GM23338 (cell line): ENCODE results near the gene MLPH. TPM values are rescaled to one million over a fixed set of nuclear protein-coding genes. Genes with fewer than 3 reads are reported as not detected.

Experiments used
- ATAC-seq: fragments of 200-7000 bp; cut with Tn5 transposase; 3 replicates; pipeline ENCODE4 v1.9.1; 2020
- DNase-seq: peaks from one replicate; pipeline ENCODE4 v3.0.0-alpha.2; 2015; ENCODE audit warnings: low spot score
- H2AFZ ChIP-seq: fragments of 200-600 bp; sonication (generic); 2 replicates; pipeline ENCODE4 v1.8.0; 2016; ENCODE audit warnings: antibody characterized with exemption, mild to moderate bottlenecking, moderate library complexity
- H3F3A ChIP-seq: fragments of 200-600 bp; sonication (generic); replicated peaks from 2 replicates; pipeline ENCODE4 v1.8.0; 2017; ENCODE audit warnings: antibody characterized with exemption, mixed run types, low read depth
- H3K27ac ChIP-seq: fragments of 200-600 bp; sonication (generic); 2 replicates; pipeline ENCODE4 v1.6.1; 2016; ENCODE audit warnings: low read depth
- H3K27me3 ChIP-seq: fragments of 200-600 bp; sonication (generic); 2 replicates; pipeline ENCODE4 v1.8.0; 2016; ENCODE audit warnings: mild to moderate bottlenecking, mixed run types, moderate library complexity; ENCODE audit not compliant: insufficient read depth
- H3K36me3 ChIP-seq: fragments of 200-600 bp; sonication (generic); 2 replicates; pipeline ENCODE4 v1.8.0; 2016; ENCODE audit warnings: mild to moderate bottlenecking; ENCODE audit not compliant: insufficient read depth
- H3K4me1 ChIP-seq: fragments of 200-600 bp; sonication (generic); 2 replicates; pipeline ENCODE4 v1.8.0; 2016; ENCODE audit warnings: mild to moderate bottlenecking, moderate library complexity; ENCODE audit not compliant: insufficient read depth
- H3K4me2 ChIP-seq: fragments of 200-600 bp; sonication (generic); 2 replicates; pipeline ENCODE4 v1.7.1; 2017; ENCODE audit warnings: mixed run types
- H3K4me3 ChIP-seq: fragments of 200-600 bp; sonication (generic); 2 replicates; pipeline ENCODE4 v1.6.1; 2016; ENCODE audit warnings: mixed run types
- H3K79me2 ChIP-seq: fragments of 200-600 bp; sonication (generic); replicated peaks from 2 replicates; pipeline ENCODE4 v1.8.0; 2017; ENCODE audit warnings: mild to moderate bottlenecking; ENCODE audit not compliant: insufficient read depth
- H3K9me2 ChIP-seq: fragments of 200-600 bp; sonication (generic); 2 replicates; pipeline ENCODE4 v1.8.0; 2017; ENCODE audit not compliant: insufficient read depth
- H4K20me1 ChIP-seq: fragments of 200-600 bp; sonication (generic); replicated peaks from 2 replicates; pipeline ENCODE4 v1.8.0; 2017; ENCODE audit warnings: mild to moderate bottlenecking; ENCODE audit not compliant: insufficient read depth
- H3K27ac Mint-ChIP-seq: 2 replicates; pipeline ENCODE4 v1.8.0; 2020; ENCODE audit warnings: inconsistent platforms, mild to moderate bottlenecking, moderate library complexity, mixed read lengths
- H3K27me3 Mint-ChIP-seq: 3 replicates; pipeline ENCODE4 v1.8.0; 2022; ENCODE audit warnings: low read depth, mild to moderate bottlenecking, moderate library complexity, mixed read lengths, inconsistent platforms; ENCODE audit not compliant: insufficient read depth, poor library complexity
- H3K36me3 Mint-ChIP-seq: 3 replicates; pipeline ENCODE4 v1.8.0; 2021; ENCODE audit warnings: low read depth, mild to moderate bottlenecking, inconsistent platforms, moderate library complexity, mixed read lengths
- H3K4me1 Mint-ChIP-seq: 3 replicates; pipeline ENCODE4 v1.8.0; 2020; ENCODE audit warnings: mild to moderate bottlenecking, inconsistent platforms, mixed read lengths
- H3K4me3 Mint-ChIP-seq: 3 replicates; pipeline ENCODE4 v1.8.0; 2021; ENCODE audit warnings: moderate library complexity, mild to moderate bottlenecking, inconsistent platforms, mixed read lengths
- H3K9me3 Mint-ChIP-seq: 3 replicates; pipeline ENCODE4 v1.8.0; 2020; ENCODE audit warnings: moderate library complexity, mild to moderate bottlenecking, inconsistent platforms, mixed read lengths
- CREB1 ChIP-seq: fragments of 250-450 bp; sonication (Bioruptor Pico); IDR thresholded peaks from 2 replicates; pipeline ENCODE4 v1.5.0; 2020; ENCODE audit warnings: low read depth, mild to moderate bottlenecking, moderate library complexity
- EZH2 ChIP-seq: fragments of 200-600 bp; sonication (generic); IDR thresholded peaks from one replicate; pipeline ENCODE4 v1.8.0; 2017; ENCODE audit warnings: antibody characterized with exemption, mild to moderate bottlenecking, low read depth; ENCODE audit not compliant: unreplicated experiment
- EZH2phosphoT487 ChIP-seq: fragments of 200-600 bp; sonication (generic); IDR thresholded peaks from one replicate; pipeline ENCODE4 v1.8.1; 2018; ENCODE audit warnings: antibody characterized with exemption; ENCODE audit not compliant: unreplicated experiment
- JUNB ChIP-seq: IDR thresholded peaks from one replicate; pipeline ENCODE4 v1.6.1; 2016; ENCODE audit warnings: antibody characterized with exemption; ENCODE audit not compliant: unreplicated experiment
- NANOG ChIP-seq: IDR thresholded peaks from 2 replicates; pipeline ENCODE4 v1.6.1; 2016; ENCODE audit warnings: antibody characterized with exemption, borderline replicate concordance
- POLR2AphosphoS5 ChIP-seq: IDR thresholded peaks from 2 replicates; pipeline ENCODE4 v1.6.1; 2016; ENCODE audit warnings: antibody characterized with exemption, low read depth
- STAT1 ChIP-seq: IDR thresholded peaks from one replicate; pipeline ENCODE4 v1.6.1; 2016; ENCODE audit warnings: antibody characterized with exemption; ENCODE audit not compliant: unreplicated experiment
- ZNF114 ChIP-seq: fragments of 250-450 bp; sonication (Bioruptor Pico); IDR thresholded peaks from 2 replicates; pipeline ENCODE4 v1.5.0; 2020; ENCODE audit warnings: mild to moderate bottlenecking, moderate library complexity
- ZNF331 ChIP-seq: fragments of 250-450 bp; sonication (Bioruptor Pico); IDR thresholded peaks from 2 replicates; pipeline ENCODE4 v1.5.0; 2020; ENCODE audit warnings: low read depth, mild to moderate bottlenecking, moderate library complexity
- polyA plus RNA-seq: library from polyadenylated mRNA; unstranded; fragments of >200 nt; fragmentation: Nextera tagmentation; extraction: Ambion mirVana; gene quantifications from 2 replicates; pipeline ENCODE4 v1.2.1, GENCODE V29; 2016
- total RNA-seq: library from RNA; depleted of rRNA; stranded (reverse); fragments of >200 nt; shearing (Covaris generic); gene quantifications from 2 replicates; pipeline ENCODE4 v1.2.3, GENCODE V29; 2014
- TF ChIP-seq, protein P1 (sequence below), 2 experiments: fragments of 200-600 bp in 1 of 2; sonication (generic) in 1 of 2; conservative IDR thresholded peaks; 2 replicates each; pipeline versions ENCODE4 v1.5.1 to v1.6.1; 2016 to 2017; ENCODE audit warnings: antibody characterized with exemption in 2 of 2, low read depth in 2 of 2, mild to moderate bottlenecking in 2 of 2, moderate library complexity in 1 of 2
- TF ChIP-seq, protein P2 (sequence below): IDR thresholded peaks from 2 replicates; pipeline ENCODE4 v1.6.1; 2016; ENCODE audit warnings: antibody characterized with exemption
- TF ChIP-seq, protein P3 (sequence below): fragments of 250-450 bp; sonication (Bioruptor Pico); IDR thresholded peaks from 2 replicates; pipeline ENCODE4 v1.5.0; 2020; ENCODE audit warnings: mild to moderate bottlenecking, moderate library complexity
- TF ChIP-seq, protein P4 (sequence below): IDR thresholded peaks from one replicate; pipeline ENCODE4 v1.6.1; 2018; ENCODE audit warnings: antibody characterized with exemption; ENCODE audit not compliant: unreplicated experiment

Gene MLPH
- total and polyA plus RNA-seq, 2 experiments from 2014 or later, result 13.6 to 16.5 TPM

DNA sequence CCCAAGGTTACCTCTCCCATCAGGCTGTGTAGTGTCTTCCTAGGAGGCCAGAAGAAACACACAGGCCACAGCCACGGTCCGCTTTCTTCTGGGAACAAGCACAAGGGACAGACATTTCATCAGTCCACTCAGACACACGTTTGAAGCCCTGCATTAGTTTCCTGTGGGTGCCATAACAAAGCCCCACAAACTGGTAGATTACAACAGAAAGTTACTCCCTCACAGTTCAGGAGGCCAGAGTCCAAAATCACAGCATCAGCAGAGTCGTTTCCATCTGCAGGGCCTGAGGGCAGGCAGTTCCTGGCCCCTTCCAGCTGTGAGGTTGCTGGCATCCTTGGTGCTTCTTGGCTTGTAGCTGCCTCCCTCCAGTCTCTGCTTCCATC lies 70.6 kb downstream of the MLPH start:
- Mint-ChIP-seq H3K4me3 (no peak overlapping the region), H3K27me3 (peaks cover 4% of the 10 kb centered on the region), H3K36me3 (peaks cover 32% of the 10 kb centered on the region), H3K9me3 (peaks cover 25% of the 10 kb centered on the region), H3K27ac (no peak overlapping the region), H3K4me1 (no peaks in the 10 kb centered on the region; the same call in 2 of the 3 replicates)
- no peaks in the 10 kb centered on the region for H3K36me3 ChIP-seq
- H2AFZ ChIP-seq, result no peak overlapping the region
- H3K4me3 ChIP-seq, result no peak overlapping the region
- no peaks in the 10 kb centered on the region for H3K27me3 ChIP-seq
- no peak for ATAC-seq
- no peaks in the 10 kb centered on the region for H3F3A ChIP-seq
- TF ChIP-seq POLR2AphosphoS5 (no peak), ZNF331 (no peak), EZH2phosphoT487 (no peak), JUNB (no peak), ZNF114 (CRISPR knock-in tag) (no peak), CREB1 (CRISPR knock-in tag) (no peak), NANOG (no peak), EZH2 (no peak), STAT1 (no peak)
- TF ChIP-seq, protein P1, sequence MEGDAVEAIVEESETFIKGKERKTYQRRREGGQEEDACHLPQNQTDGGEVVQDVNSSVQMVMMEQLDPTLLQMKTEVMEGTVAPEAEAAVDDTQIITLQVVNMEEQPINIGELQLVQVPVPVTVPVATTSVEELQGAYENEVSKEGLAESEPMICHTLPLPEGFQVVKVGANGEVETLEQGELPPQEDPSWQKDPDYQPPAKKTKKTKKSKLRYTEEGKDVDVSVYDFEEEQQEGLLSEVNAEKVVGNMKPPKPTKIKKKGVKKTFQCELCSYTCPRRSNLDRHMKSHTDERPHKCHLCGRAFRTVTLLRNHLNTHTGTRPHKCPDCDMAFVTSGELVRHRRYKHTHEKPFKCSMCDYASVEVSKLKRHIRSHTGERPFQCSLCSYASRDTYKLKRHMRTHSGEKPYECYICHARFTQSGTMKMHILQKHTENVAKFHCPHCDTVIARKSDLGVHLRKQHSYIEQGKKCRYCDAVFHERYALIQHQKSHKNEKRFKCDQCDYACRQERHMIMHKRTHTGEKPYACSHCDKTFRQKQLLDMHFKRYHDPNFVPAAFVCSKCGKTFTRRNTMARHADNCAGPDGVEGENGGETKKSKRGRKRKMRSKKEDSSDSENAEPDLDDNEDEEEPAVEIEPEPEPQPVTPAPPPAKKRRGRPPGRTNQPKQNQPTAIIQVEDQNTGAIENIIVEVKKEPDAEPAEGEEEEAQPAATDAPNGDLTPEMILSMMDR (conservative IDR thresholded peaks at IDR 0.05; ENCODE audit: low read depth in 2 of 2), result no peak
- TF ChIP-seq, protein P2, sequence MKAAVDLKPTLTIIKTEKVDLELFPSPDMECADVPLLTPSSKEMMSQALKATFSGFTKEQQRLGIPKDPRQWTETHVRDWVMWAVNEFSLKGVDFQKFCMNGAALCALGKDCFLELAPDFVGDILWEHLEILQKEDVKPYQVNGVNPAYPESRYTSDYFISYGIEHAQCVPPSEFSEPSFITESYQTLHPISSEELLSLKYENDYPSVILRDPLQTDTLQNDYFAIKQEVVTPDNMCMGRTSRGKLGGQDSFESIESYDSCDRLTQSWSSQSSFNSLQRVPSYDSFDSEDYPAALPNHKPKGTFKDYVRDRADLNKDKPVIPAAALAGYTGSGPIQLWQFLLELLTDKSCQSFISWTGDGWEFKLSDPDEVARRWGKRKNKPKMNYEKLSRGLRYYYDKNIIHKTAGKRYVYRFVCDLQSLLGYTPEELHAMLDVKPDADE, result no peak
- TF ChIP-seq, protein P3, sequence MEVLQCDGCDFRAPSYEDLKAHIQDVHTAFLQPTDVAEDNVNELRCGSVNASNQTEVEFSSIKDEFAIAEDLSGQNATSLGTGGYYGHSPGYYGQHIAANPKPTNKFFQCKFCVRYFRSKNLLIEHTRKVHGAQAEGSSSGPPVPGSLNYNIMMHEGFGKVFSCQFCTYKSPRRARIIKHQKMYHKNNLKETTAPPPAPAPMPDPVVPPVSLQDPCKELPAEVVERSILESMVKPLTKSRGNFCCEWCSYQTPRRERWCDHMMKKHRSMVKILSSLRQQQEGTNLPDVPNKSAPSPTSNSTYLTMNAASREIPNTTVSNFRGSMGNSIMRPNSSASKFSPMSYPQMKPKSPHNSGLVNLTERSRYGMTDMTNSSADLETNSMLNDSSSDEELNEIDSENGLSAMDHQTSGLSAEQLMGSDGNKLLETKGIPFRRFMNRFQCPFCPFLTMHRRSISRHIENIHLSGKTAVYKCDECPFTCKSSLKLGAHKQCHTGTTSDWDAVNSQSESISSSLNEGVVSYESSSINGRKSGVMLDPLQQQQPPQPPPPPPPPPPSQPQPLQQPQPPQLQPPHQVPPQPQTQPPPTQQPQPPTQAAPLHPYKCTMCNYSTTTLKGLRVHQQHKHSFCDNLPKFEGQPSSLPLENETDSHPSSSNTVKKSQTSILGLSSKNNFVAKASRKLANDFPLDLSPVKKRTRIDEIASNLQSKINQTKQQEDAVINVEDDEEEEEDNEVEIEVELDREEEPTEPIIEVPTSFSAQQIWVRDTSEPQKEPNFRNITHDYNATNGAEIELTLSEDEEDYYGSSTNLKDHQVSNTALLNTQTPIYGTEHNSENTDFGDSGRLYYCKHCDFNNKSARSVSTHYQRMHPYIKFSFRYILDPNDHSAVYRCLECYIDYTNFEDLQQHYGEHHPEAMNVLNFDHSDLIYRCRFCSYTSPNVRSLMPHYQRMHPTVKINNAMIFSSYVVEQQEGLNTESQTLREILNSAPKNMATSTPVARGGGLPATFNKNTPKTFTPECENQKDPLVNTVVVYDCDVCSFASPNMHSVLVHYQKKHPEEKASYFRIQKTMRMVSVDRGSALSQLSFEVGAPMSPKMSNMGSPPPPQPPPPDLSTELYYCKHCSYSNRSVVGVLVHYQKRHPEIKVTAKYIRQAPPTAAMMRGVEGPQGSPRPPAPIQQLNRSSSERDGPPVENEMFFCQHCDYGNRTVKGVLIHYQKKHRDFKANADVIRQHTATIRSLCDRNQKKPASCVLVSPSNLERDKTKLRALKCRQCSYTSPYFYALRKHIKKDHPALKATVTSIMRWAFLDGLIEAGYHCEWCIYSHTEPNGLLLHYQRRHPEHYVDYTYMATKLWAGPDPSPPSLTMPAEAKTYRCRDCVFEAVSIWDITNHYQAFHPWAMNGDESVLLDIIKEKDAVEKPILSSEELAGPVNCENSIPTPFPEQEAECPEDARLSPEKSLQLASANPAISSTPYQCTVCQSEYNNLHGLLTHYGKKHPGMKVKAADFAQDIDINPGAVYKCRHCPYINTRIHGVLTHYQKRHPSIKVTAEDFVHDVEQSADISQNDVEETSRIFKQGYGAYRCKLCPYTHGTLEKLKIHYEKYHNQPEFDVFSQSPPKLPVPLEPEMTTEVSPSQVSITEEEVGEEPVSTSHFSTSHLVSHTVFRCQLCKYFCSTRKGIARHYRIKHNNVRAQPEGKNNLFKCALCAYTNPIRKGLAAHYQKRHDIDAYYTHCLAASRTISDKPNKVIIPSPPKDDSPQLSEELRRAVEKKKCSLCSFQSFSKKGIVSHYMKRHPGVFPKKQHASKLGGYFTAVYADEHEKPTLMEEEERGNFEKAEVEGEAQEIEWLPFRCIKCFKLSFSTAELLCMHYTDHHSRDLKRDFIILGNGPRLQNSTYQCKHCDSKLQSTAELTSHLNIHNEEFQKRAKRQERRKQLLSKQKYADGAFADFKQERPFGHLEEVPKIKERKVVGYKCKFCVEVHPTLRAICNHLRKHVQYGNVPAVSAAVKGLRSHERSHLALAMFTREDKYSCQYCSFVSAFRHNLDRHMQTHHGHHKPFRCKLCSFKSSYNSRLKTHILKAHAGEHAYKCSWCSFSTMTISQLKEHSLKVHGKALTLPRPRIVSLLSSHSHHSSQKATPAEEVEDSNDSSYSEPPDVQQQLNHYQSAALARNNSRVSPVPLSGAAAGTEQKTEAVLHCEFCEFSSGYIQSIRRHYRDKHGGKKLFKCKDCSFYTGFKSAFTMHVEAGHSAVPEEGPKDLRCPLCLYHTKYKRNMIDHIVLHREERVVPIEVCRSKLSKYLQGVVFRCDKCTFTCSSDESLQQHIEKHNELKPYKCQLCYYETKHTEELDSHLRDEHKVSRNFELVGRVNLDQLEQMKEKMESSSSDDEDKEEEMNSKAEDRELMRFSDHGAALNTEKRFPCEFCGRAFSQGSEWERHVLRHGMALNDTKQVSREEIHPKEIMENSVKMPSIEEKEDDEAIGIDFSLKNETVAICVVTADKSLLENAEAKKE (CRISPR knock-in tag), result no peak
- TF ChIP-seq, protein P4, sequence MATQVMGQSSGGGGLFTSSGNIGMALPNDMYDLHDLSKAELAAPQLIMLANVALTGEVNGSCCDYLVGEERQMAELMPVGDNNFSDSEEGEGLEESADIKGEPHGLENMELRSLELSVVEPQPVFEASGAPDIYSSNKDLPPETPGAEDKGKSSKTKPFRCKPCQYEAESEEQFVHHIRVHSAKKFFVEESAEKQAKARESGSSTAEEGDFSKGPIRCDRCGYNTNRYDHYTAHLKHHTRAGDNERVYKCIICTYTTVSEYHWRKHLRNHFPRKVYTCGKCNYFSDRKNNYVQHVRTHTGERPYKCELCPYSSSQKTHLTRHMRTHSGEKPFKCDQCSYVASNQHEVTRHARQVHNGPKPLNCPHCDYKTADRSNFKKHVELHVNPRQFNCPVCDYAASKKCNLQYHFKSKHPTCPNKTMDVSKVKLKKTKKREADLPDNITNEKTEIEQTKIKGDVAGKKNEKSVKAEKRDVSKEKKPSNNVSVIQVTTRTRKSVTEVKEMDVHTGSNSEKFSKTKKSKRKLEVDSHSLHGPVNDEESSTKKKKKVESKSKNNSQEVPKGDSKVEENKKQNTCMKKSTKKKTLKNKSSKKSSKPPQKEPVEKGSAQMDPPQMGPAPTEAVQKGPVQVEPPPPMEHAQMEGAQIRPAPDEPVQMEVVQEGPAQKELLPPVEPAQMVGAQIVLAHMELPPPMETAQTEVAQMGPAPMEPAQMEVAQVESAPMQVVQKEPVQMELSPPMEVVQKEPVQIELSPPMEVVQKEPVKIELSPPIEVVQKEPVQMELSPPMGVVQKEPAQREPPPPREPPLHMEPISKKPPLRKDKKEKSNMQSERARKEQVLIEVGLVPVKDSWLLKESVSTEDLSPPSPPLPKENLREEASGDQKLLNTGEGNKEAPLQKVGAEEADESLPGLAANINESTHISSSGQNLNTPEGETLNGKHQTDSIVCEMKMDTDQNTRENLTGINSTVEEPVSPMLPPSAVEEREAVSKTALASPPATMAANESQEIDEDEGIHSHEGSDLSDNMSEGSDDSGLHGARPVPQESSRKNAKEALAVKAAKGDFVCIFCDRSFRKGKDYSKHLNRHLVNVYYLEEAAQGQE, result no peak
- no peaks in the 10 kb centered on the region for H3K4me1 ChIP-seq
- H3K4me2 ChIP-seq, result no peak overlapping the region
- no peak for DNase-seq
- no peaks in the 10 kb centered on the region for H4K20me1 ChIP-seq
- H3K9me2 ChIP-seq, result no peaks in the 10 kb centered on the region
- no peak overlapping the region for H3K27ac ChIP-seq
- no peaks in the 10 kb centered on the region for H3K79me2 ChIP-seq
